K562 (cell line): ENCODE results near the gene PCP2. TPM values are rescaled to one million over a fixed set of nuclear protein-coding genes. Genes with fewer than 3 reads are reported as not detected.
A peak's percentile ranks its signal among the peaks of the same experiment; 100 is the strongest.

Experiments
- ATAC-seq: fragments of 200-7000 bp; cut with Tn5 transposase; 3 replicates; pipeline ENCODE4 v1.9.1; 2020; ENCODE audit warnings: moderate library complexity
- BruUV-seq: library from RNA; stranded (reverse); fragments of 400-500 nt; replicated peaks from 2 replicates; lab custom pipeline; 2021; lab: Mats Ljungman, UMichigan
- CTCF ChIA-PET: fragments of 300-600 bp; formaldehyde crosslinking; extraction: SDS; loops from one replicate; lab custom pipeline; 2021; ENCODE audit warnings: low intra/inter-chr PET ratio; lab: Yijun Ruan, JAX
- POLR2A ChIA-PET: fragments of 300-600, 350-650 bp; sonication (Branson Sonifier 250); formaldehyde crosslinking; extraction: SDS; loops from one replicate; lab custom pipeline; 2021; ENCODE audit warnings: antibody characterized with exemption, inconsistent platforms; lab: Yijun Ruan, JAX
- DNase-seq, 4 experiments: peaks; one replicate each; pipeline versions ENCODE4 v3.0.0 to v3.0.0-alpha.2; 2011 to 2018; ENCODE audit warnings: low spot score in 3 of 4, mixed read lengths in 3 of 4; ENCODE audit errors: extremely low read depth in 1 of 4
- FAIRE-seq: peaks from 2 replicates; lab custom pipeline; 2011; peaks lifted over from hg19 to GRCh38; lab: Jason Lieb, UNC
- H2AFZ ChIP-seq: 2 replicates; pipeline ENCODE4 v1.6.0; 2011; ENCODE audit warnings: low read depth, low read length, control low read depth, inconsistent platforms
- H3K27ac ChIP-seq: fragments of 200-600 bp; 3 replicates; pipeline ENCODE4 v1.8.0; 2011; ENCODE audit warnings: low read depth, mild to moderate bottlenecking, control low read depth, inconsistent platforms, low read length, moderate library complexity, mixed read lengths; ENCODE audit errors: extremely low read depth
- H3K27me3 ChIP-seq, 2 experiments: fragments of 300-600 bp in 1 of 2; 2 replicates in 1 of 2; 3 replicates in 1 of 2; pipeline versions ENCODE4 v1.6.0 to v1.8.0; 2011; ENCODE audit warnings: inconsistent platforms in 2 of 2, low read length in 2 of 2, mild to moderate bottlenecking in 1 of 2, mixed read lengths in 1 of 2, moderate library complexity in 1 of 2; ENCODE audit not compliant: control insufficient read depth in 2 of 2, insufficient read depth in 2 of 2
- H3K36me3 ChIP-seq: fragments of 300-600 bp; 3 replicates; pipeline ENCODE4 v1.8.0; 2011; ENCODE audit warnings: mild to moderate bottlenecking, low read length, inconsistent platforms; ENCODE audit not compliant: control insufficient read depth, insufficient read depth
- H3K4me1 ChIP-seq, 2 experiments: fragments of 200-600 bp in 1 of 2; replicated peaks in 1 of 2; 2 replicates in 1 of 2; 3 replicates in 1 of 2; pipeline versions ENCODE4 v1.5.1 to v1.8.0; 2011; ENCODE audit warnings: inconsistent platforms in 2 of 2, low read length in 2 of 2, mild to moderate bottlenecking in 1 of 2, mixed read lengths in 1 of 2, moderate library complexity in 1 of 2; ENCODE audit not compliant: control insufficient read depth in 2 of 2, insufficient read depth in 2 of 2
- H3K4me2 ChIP-seq: 2 replicates; pipeline ENCODE4 v1.6.1; 2011; ENCODE audit warnings: low read length, control low read depth, inconsistent platforms, mixed read lengths; ENCODE audit not compliant: insufficient read depth
- H3K4me3 ChIP-seq: fragments of 200-600 bp; sonication (generic), shearing (Covaris generic); 2 replicates; pipeline ENCODE4 v1.5.1; 2016; ENCODE audit warnings: control low read depth, inconsistent platforms
- H3K79me2 ChIP-seq: fragments of 200-600 bp; 3 replicates; pipeline ENCODE4 v1.8.0; 2011; ENCODE audit warnings: low read length, inconsistent platforms; ENCODE audit not compliant: control insufficient read depth, insufficient read depth
- H3K9ac ChIP-seq, 2 experiments: 2 replicates each; pipeline versions ENCODE4 v1.6.0 to v1.6.1; 2011; ENCODE audit warnings: low read depth in 2 of 2, low read length in 2 of 2, control low read depth in 1 of 2, inconsistent platforms in 1 of 2, mild to moderate bottlenecking in 1 of 2, mixed read lengths in 1 of 2; ENCODE audit not compliant: insufficient read depth in 1 of 2
- H3K9me1 ChIP-seq: one replicate; pipeline ENCODE4 v1.6.0; 2011; ENCODE audit warnings: inconsistent platforms, mild to moderate bottlenecking, low read length, moderate library complexity; ENCODE audit not compliant: control insufficient read depth, insufficient read depth
- H3K9me3 ChIP-seq: replicated peaks from 2 replicates; pipeline ENCODE4 v1.5.1; 2011; ENCODE audit warnings: low read depth, low read length, inconsistent platforms; ENCODE audit not compliant: control insufficient read depth, insufficient read depth
- H4K20me1 ChIP-seq: replicated peaks from 2 replicates; pipeline ENCODE4 v1.6.1; 2011; ENCODE audit warnings: low read length, inconsistent platforms, mixed read lengths; ENCODE audit not compliant: control insufficient read depth, insufficient read depth
- NCOA2 ChIP-seq, 2 experiments: fragments of 450-650 bp; IDR thresholded peaks; 2 replicates each; pipeline ENCODE4 v1.6.1; 2018; ENCODE audit warnings: mild to moderate bottlenecking in 2 of 2, moderate library complexity in 1 of 2; ENCODE audit not compliant: partially characterized antibody in 2 of 2
- NFIC ChIP-seq: fragments of 450-650 bp; IDR thresholded peaks from 2 replicates; pipeline ENCODE4 v1.6.1; 2017; ENCODE audit warnings: mild to moderate bottlenecking, inconsistent platforms
- NFIX ChIP-seq: fragments of 250-450 bp; sonication (Bioruptor Pico); IDR thresholded peaks from 2 replicates; pipeline ENCODE4 v1.4.0; 2020; ENCODE audit warnings: low read depth, mild to moderate bottlenecking, moderate library complexity
- PCBP1 ChIP-seq: fragments of 200-400 bp; formaldehyde crosslinking; IDR thresholded peaks from 2 replicates; pipeline ENCODE4 v1.6.1; 2018; ENCODE audit warnings: mild to moderate bottlenecking, low read depth, low read length; ENCODE audit not compliant: poor library complexity, severe bottlenecking
- RAD21 ChIP-seq, 2 experiments: fragments of 250-450 bp in 1 of 2; fragments of 450-650 bp in 1 of 2; sonication (Bioruptor Pico) in 1 of 2; formaldehyde crosslinking in 1 of 2; IDR thresholded peaks in 1 of 2; conservative IDR thresholded peaks in 1 of 2; 2 replicates each; pipeline versions ENCODE4 v1.4.0 to v1.8.0; 2020 to 2022; ENCODE audit warnings: mild to moderate bottlenecking in 2 of 2, moderate library complexity in 1 of 2
- SMAD1 ChIP-seq: fragments of 150-350 bp; IDR thresholded peaks from 2 replicates; pipeline ENCODE4 v1.6.1; 2014; ENCODE audit warnings: low read length, low read depth; ENCODE audit not compliant: partially characterized antibody
- WGBS: fragments of 100-300 bp; shearing (Covaris generic); methylation state at CpG from one replicate; pipeline ENCODE4 v1.1.6; 2016; ENCODE audit warnings: low coverage, mixed read lengths; ENCODE audit not compliant: insufficient coverage; ENCODE audit errors: missing lambda C conversion rate; 5-methylcytosine and 5-hydroxymethylcytosine counted together
- in situ Hi-C: fragments of 300-500 bp; cut with MboI; formaldehyde crosslinking; loops from 4 replicates; pipeline ENCODE4 v1.15.0; 2018; ENCODE audit warnings: inconsistent platforms, mixed read lengths
- intact Hi-C: fragments of 100-400 bp; cut with micrococcal nuclease; formaldehyde crosslinking; loops from 2 replicates; pipeline ENCODE4 v1.14.2; 2022
- polyA plus RNA-seq, 8 experiments: library from polyadenylated mRNA; depleted of rRNA in 4 of 8; stranded (reverse) in 5 of 8; unstranded in 3 of 8; fragments of >200 nt; fragmentation: Nextera tagmentation in 2 of 8; fragmentation: Illumina TruSeq in 1 of 8; extraction: Ambion mirVana in 2 of 8; extraction: Trizol in 1 of 8; gene quantifications; 2 replicates each; pipeline versions ENCODE4 v1.2.1 to v1.2.3, GENCODE V29; 2011 to 2014; ENCODE audit warnings: inconsistent platforms in 1 of 8, missing spikeins in 1 of 8
- total RNA-seq, 7 experiments: library from RNA; depleted of rRNA in 6 of 7; stranded (reverse); fragments of >200 nt in 6 of 7; fragmentation: Illumina TruSeq in 2 of 7; extraction: Trizol in 2 of 7; gene quantifications; 2 replicates each; pipeline versions ENCODE4 v1.2.1 to v1.2.3, GENCODE V29; 2011 to 2021; ENCODE audit warnings: low replicate concordance in 1 of 7
- TF ChIP-seq, protein P1 (sequence below): fragments of 450-650 bp; IDR thresholded peaks from one replicate; pipeline ENCODE4 v1.6.1; 2018; ENCODE audit warnings: mild to moderate bottlenecking, moderate library complexity; ENCODE audit not compliant: partially characterized antibody
- TF ChIP-seq, protein P2 (sequence below): sonication (generic); formaldehyde crosslinking; IDR thresholded peaks from 2 replicates; pipeline ENCODE4 v1.8.0; 2022; ENCODE audit warnings: mild to moderate bottlenecking, missing genetic modification reagents

Gene PCP2
- total and polyA plus RNA-seq, 9 of the 15 experiments (the other 6 are each of a cell fraction or from before 2014, with no cell fraction given) = 0.17 to 1.3 (median 0.49) TPM; not detected in 3

DNA sequence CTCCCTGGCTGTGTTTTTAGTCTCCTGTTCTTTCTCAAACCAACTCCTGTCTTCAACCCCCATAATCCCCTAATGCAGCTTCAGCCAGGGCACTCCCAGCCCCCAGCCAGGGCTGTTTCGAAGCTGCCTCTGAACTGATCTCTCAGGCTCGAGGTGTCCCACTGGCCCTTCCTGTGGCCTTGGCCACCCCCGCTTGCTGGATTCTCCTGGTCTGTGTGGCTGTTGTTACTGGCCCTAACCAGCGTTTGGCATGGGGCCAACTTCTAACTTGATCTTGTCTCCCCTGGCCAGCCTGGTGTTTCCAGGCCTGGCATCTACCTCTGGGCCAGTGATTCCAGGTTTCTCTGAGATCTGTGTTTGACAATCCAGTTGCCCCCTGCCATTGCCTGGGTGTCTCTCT lies 15.2 kb downstream of the PCP2 start:
- Histone ChIP-seq H3K4me1 (peaks cover 2 to 59% of the 10 kb centered on the region in 2 experiments; a peak in 4 of 5 replicates), H3K4me3 (no peak overlapping the region), H3K4me2 (no peak overlapping the region), H3K27me3 (peaks cover 0 to 6% of the 10 kb centered on the region in 2 experiments; a peak in 1 of 5 replicates), H2AFZ (no peak overlapping the region), H3K36me3 (peaks cover 43% of the 10 kb centered on the region; the same call in 2 of the 3 replicates), H4K20me1 (0 out of 2 replicates have a peak, but pooled peaks cover 3% of the 10 kb centered on the region), H3K9me3 (no peaks in the 10 kb centered on the region), H3K79me2 (no peaks in the 10 kb centered on the region), H3K9ac (peak overlapping the region in 1 of 2 experiments; percentile 86; a peak in 2 of 4 replicates), H3K27ac (no peak overlapping the region), H3K9me1 (no peaks in the 10 kb centered on the region)
- FAIRE-seq (no peak), DNase-seq (peak in 2 of 4 experiments; percentile 38 to 48), ATAC-seq (peak; percentile 42)
- no TSS peak for BruUV-seq
- TF ChIP-seq NCOA2 (IDR thresholded peaks at IDR 0.05; ENCODE audit: partially characterized antibody in 2 of 2) = no peak
- peak; percentile 100 for TF ChIP-seq NFIC
- TF ChIP-seq RAD21 (CRISPR knock-in tag; conservative IDR thresholded peaks at IDR 0.05 in 1 of 2, IDR thresholded peaks at IDR 0.05 in 1 of 2) = peak in 1 of 2 experiments; percentile 25; a peak in 2 of 4 replicates
- TF ChIP-seq PCBP1 = no peak
- TF ChIP-seq SMAD1 = peak; percentile 59
- TF ChIP-seq NFIX (CRISPR knock-in tag) = peak; percentile 90
- TF ChIP-seq, protein P1, sequence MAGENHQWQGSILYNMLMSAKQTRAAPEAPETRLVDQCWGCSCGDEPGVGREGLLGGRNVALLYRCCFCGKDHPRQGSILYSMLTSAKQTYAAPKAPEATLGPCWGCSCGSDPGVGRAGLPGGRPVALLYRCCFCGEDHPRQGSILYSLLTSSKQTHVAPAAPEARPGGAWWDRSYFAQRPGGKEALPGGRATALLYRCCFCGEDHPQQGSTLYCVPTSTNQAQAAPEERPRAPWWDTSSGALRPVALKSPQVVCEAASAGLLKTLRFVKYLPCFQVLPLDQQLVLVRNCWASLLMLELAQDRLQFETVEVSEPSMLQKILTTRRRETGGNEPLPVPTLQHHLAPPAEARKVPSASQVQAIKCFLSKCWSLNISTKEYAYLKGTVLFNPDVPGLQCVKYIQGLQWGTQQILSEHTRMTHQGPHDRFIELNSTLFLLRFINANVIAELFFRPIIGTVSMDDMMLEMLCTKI = no peak
- TF ChIP-seq, protein P2, sequence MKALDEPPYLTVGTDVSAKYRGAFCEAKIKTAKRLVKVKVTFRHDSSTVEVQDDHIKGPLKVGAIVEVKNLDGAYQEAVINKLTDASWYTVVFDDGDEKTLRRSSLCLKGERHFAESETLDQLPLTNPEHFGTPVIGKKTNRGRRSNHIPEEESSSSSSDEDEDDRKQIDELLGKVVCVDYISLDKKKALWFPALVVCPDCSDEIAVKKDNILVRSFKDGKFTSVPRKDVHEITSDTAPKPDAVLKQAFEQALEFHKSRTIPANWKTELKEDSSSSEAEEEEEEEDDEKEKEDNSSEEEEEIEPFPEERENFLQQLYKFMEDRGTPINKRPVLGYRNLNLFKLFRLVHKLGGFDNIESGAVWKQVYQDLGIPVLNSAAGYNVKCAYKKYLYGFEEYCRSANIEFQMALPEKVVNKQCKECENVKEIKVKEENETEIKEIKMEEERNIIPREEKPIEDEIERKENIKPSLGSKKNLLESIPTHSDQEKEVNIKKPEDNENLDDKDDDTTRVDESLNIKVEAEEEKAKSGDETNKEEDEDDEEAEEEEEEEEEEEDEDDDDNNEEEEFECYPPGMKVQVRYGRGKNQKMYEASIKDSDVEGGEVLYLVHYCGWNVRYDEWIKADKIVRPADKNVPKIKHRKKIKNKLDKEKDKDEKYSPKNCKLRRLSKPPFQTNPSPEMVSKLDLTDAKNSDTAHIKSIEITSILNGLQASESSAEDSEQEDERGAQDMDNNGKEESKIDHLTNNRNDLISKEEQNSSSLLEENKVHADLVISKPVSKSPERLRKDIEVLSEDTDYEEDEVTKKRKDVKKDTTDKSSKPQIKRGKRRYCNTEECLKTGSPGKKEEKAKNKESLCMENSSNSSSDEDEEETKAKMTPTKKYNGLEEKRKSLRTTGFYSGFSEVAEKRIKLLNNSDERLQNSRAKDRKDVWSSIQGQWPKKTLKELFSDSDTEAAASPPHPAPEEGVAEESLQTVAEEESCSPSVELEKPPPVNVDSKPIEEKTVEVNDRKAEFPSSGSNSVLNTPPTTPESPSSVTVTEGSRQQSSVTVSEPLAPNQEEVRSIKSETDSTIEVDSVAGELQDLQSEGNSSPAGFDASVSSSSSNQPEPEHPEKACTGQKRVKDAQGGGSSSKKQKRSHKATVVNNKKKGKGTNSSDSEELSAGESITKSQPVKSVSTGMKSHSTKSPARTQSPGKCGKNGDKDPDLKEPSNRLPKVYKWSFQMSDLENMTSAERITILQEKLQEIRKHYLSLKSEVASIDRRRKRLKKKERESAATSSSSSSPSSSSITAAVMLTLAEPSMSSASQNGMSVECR = no peak
- in situ Hi-C loops (no loop called here), intact Hi-C loops (no loop called here)
- CTCF ChIA-PET = no interaction called here
- WGBS = 31% methylated on average over 4 of the region's 4 CpGs
- POLR2A ChIA-PET = interaction anchor here (1.4 to 2.7 kb wide), 3 partner anchors 8 to 11 kb away, joined by 4 to 22 read pairs (median 5); partner anchors contain the start of genes PET100 and XAB2
